Activated naive CD8-positive, alpha-beta T cell treated with anti-CD3 and anti-CD28 coated beads for 36 hours (primary cell): ENCODE results near the gene DDX10. TPM values are rescaled to one million over a fixed set of nuclear protein-coding genes. Genes with fewer than 3 reads are reported as not detected.
"Not testable (repeated sequence)": the region's sequence is repeated elsewhere in the genome, so short reads cannot be mapped to it uniquely, and the experiment has no call there.

Experiments used
- DNase-seq: peaks from one replicate; pipeline ENCODE4 v3.0.0; 2021
- H3K27ac Mint-ChIP-seq: one replicate; pipeline ENCODE4 v1.8.0; 2022; ENCODE audit warnings: mild to moderate bottlenecking, moderate library complexity, mixed read lengths
- H3K27me3 Mint-ChIP-seq: one replicate; pipeline ENCODE4 v1.8.0; 2022; ENCODE audit warnings: mild to moderate bottlenecking, mixed read lengths
- H3K36me3 Mint-ChIP-seq: one replicate; pipeline ENCODE4 v1.8.0; 2021; ENCODE audit warnings: mild to moderate bottlenecking, mixed read lengths
- H3K4me1 Mint-ChIP-seq: one replicate; pipeline ENCODE4 v1.8.0; 2021; ENCODE audit warnings: mixed read lengths
- H3K4me3 Mint-ChIP-seq: one replicate; pipeline ENCODE4 v1.8.0; 2022; ENCODE audit warnings: mild to moderate bottlenecking, moderate library complexity, mixed read lengths
- H3K9me3 Mint-ChIP-seq: one replicate; pipeline ENCODE4 v1.8.0; 2022; ENCODE audit warnings: mixed read lengths
- total RNA-seq, 2 experiments: library from RNA; stranded (reverse); gene quantifications; one replicate each; pipeline ENCODE4 v1.2.3, GENCODE V29; 2021

Gene DDX10
- total RNA-seq, 2 experiments from 2014 or later, result 55.7 to 56.0 TPM

DNA sequence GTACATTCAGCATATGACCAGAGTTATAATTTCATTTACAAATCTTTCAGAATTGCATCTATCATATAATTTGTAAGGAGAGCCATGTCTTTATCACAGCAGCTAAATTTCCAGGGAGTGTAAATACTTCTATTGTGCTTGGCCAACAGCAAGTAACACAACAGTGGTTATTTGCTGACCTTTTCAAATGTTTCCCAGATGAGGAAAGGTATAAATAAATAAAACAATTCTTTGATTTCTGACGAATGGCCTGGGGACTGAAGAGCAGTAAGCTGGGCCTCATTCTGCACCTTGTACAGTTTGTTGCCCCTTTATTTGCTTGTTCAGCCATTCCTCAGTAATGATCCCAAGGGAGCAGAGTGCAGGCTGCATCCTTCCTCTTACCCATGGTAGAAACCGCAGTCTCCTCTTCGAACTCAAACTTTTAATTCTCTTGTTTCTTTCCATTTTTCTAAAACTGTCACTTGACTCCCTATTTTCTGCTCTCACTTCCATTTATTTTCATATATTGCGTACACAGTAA, 132.8 kb downstream of the DDX10 start:
- H3K9me3 Mint-ChIP-seq, result no peaks in the 10 kb centered on the region
- peaks cover 7% of the 10 kb centered on the region for H3K4me1 Mint-ChIP-seq
- H3K27me3 Mint-ChIP-seq, result no peaks in the 10 kb centered on the region
- H3K27ac Mint-ChIP-seq, result no peak overlapping the region
- H3K4me3 Mint-ChIP-seq, result no peak overlapping the region
- H3K36me3 Mint-ChIP-seq, result peaks cover 25% of the 10 kb centered on the region
- no peak for DNase-seq

DNA sequence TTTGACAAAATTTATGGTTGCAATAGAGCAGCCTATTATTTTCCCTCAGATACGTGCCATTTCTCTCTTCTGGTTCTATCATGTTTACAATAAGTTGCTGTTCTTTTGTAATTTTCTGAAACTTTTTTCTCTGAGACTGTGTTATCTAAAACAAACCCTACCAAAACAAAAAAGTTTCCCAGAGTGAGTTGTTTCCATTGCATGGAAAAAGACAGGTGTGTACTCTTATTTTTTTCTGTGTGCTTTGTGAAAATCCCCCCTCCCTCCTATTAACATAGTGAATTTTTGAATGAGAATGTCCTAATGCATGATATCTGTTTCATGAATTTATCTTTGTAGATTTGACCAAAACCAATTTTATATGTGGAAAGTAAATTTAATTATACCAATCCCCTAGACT, 137.6 kb downstream of the DDX10 start:
- Mint-ChIP-seq H3K4me1 (peaks cover 4% of the 10 kb centered on the region), H3K4me3 (no peak overlapping the region), H3K27me3 (no peaks in the 10 kb centered on the region), H3K36me3 (peaks cover 27% of the 10 kb centered on the region), H3K9me3 (no peaks in the 10 kb centered on the region), H3K27ac (no peak overlapping the region)
- no peak for DNase-seq

DNA sequence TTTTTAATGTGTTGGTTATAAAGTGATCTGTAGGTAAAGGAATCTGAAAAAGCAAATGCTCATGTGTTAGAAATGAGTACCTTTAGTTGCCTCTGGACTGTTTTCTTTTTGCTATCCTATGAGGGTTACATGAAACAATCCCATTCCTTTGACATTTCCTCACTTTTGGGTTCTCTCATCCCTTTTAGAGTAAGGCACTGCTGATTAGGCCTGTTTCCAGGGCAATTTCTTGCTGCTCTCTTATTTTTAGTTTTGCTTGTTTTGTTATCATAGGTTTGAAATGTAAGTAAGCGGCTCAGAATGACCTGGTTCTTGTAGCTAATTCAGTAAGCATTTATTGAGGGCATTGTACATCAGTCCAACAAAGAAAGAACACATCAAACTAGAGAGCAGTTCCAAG, 138.9 kb downstream of the DDX10 start:
- H3K27me3 Mint-ChIP-seq, result no peaks in the 10 kb centered on the region
- no peak overlapping the region for H3K4me3 Mint-ChIP-seq
- no peaks in the 10 kb centered on the region for H3K9me3 Mint-ChIP-seq
- DNase-seq, result no peak
- peaks cover 2% of the 10 kb centered on the region for H3K4me1 Mint-ChIP-seq
- peaks cover 23% of the 10 kb centered on the region for H3K36me3 Mint-ChIP-seq
- H3K27ac Mint-ChIP-seq, result no peak overlapping the region

DNA sequence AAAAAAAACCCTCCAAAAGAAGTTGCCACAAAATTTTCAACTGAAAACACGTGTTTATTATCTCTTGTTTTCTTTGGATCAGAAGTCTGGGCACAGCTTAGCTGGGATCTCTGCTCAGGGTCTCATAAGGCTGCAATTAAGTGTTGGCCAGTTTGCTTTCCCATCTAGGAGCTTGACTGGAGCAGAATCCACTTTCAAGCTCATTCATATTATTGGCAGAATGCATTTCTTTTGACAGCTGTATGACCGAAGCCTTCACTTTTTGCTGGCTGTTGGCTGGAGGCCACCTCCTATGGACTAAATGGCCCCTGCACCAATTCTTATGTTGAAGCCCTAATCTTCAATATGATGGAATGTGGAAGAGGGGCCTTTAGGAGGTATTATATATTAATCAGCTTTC, 139.6 kb downstream of the DDX10 start:
- no peaks in the 10 kb centered on the region for H3K9me3 Mint-ChIP-seq
- peaks cover 24% of the 10 kb centered on the region for H3K36me3 Mint-ChIP-seq
- peaks cover 6% of the 10 kb centered on the region for H3K4me1 Mint-ChIP-seq
- H3K4me3 Mint-ChIP-seq, result no peak overlapping the region
- no peak overlapping the region for H3K27ac Mint-ChIP-seq
- DNase-seq, result no peak
- H3K27me3 Mint-ChIP-seq, result no peaks in the 10 kb centered on the region

DNA sequence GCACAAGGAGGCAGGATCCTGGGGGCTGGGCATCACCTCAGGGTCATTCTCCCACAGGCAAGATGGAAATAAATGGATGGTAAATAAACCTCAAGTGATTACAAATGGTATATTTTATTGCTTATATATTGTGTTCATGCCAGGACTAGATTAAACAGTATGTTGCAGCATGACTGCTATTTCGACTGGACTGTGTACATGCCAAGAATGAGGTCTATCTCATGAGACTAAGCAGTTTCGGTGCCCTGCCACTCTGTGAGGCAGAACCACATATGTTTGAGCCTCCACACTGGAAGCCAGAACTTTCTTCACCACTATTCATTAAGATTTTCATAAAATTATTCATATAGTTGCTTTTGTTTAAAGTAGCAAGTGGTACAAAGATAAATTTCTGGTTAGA, 140.2 kb downstream of the DDX10 start:
- peaks cover 6% of the 10 kb centered on the region for H3K4me1 Mint-ChIP-seq
- no peak overlapping the region for H3K27ac Mint-ChIP-seq
- no peaks in the 10 kb centered on the region for H3K9me3 Mint-ChIP-seq
- peaks cover 24% of the 10 kb centered on the region for H3K36me3 Mint-ChIP-seq
- DNase-seq, result no peak
- H3K4me3 Mint-ChIP-seq, result no peak overlapping the region
- no peaks in the 10 kb centered on the region for H3K27me3 Mint-ChIP-seq

DNA sequence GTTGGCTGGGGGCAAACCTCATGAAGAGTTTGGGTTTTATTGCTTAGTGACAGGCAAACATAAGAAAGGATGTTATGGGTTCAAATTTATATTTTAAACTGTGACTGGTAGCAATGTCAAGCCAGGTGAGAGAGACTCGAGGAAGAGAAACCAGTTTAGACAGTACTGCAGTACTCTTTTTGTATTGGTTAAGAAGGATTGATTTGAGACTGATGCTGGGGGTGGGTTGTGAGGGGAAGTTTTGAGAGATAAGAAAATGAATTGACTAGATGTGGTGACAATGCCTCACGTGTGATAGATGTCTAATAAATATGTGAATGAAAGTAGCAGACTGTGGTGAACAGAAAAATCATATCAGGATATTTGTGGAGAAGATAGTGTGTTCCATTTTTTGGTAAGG, 142.4 kb downstream of the DDX10 start:
- no peak overlapping the region for H3K4me3 Mint-ChIP-seq
- no peak for DNase-seq
- H3K36me3 Mint-ChIP-seq, result peaks cover 26% of the 10 kb centered on the region
- H3K9me3 Mint-ChIP-seq, result no peaks in the 10 kb centered on the region
- no peak overlapping the region for H3K27ac Mint-ChIP-seq
- peaks cover 6% of the 10 kb centered on the region for H3K4me1 Mint-ChIP-seq
- no peaks in the 10 kb centered on the region for H3K27me3 Mint-ChIP-seq

DNA sequence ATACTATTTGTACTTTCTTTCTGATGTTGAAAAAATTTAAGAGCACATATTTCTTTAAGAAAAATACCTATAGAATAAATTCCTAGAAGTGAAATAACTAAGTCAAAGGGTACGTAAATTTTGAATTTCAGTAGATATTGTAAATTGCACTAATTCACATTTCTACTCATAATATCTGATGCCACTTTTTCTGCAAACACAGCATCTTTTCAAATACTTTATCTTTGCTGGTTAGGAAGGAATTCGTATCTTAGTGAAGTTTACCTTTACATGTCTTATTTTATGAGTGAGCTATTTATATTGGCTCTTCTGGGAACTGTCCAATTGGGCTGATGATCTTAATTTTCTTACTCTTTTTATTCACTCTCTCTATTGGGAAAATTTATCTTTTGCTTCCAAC, 148.2 kb downstream of the DDX10 start:
- peaks cover 1% of the 10 kb centered on the region for H3K9me3 Mint-ChIP-seq
- no peaks in the 10 kb centered on the region for H3K27me3 Mint-ChIP-seq
- H3K4me3 Mint-ChIP-seq, result no peak overlapping the region
- no peak for DNase-seq
- peaks cover 11% of the 10 kb centered on the region for H3K4me1 Mint-ChIP-seq
- H3K27ac Mint-ChIP-seq, result no peak overlapping the region
- H3K36me3 Mint-ChIP-seq, result peaks cover 27% of the 10 kb centered on the region

DNA sequence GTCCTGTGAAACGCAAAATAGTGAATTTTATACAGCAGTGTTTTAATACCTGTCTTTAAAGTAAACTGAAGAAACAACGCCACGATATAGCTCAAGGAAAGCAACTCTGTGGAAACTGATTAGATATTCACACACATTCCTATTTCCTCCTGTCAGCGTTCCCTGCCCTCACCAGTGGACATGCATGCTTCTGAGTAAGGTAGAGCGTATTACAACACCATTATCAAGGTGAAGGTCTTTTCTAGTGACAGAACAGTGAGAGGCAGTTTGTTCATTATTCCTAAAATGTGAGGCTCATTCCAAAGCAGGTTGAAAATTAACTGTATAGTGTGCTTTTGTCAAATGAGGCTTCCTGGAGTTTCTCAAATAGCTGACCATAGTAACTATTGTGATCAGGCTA, 153.1 kb downstream of the DDX10 start:
- no peak overlapping the region for H3K27ac Mint-ChIP-seq
- no peaks in the 10 kb centered on the region for H3K27me3 Mint-ChIP-seq
- peaks cover 1% of the 10 kb centered on the region for H3K9me3 Mint-ChIP-seq
- peaks cover 20% of the 10 kb centered on the region for H3K36me3 Mint-ChIP-seq
- no peak overlapping the region for H3K4me3 Mint-ChIP-seq
- no peak for DNase-seq
- peaks cover 9% of the 10 kb centered on the region for H3K4me1 Mint-ChIP-seq

DNA sequence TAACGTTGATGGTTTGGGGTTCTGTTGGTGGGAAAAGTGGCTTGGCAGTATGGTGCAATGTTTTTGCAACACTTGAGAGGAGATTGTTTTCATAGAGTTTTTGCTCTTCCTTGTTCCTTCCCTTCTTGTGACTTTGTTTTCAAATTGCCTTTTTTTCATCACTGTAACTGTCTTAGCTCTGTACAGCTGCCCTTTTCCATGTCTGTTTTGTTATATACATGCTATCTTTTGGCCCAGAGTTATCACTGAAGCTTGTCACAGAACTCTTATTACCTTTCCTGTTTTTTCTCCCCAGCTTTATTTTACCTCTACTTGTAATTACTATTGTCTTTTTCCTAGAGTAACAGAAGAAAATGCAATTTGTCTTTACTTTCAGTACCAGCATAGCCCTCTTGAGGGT, 154.1 kb downstream of the DDX10 start:
- H3K36me3 Mint-ChIP-seq, result peaks cover 26% of the 10 kb centered on the region
- H3K27ac Mint-ChIP-seq, result no peak overlapping the region
- H3K4me1 Mint-ChIP-seq, result peaks cover 9% of the 10 kb centered on the region
- DNase-seq, result no peak
- no peaks in the 10 kb centered on the region for H3K27me3 Mint-ChIP-seq
- peaks cover 1% of the 10 kb centered on the region for H3K9me3 Mint-ChIP-seq
- H3K4me3 Mint-ChIP-seq, result no peak overlapping the region

DNA sequence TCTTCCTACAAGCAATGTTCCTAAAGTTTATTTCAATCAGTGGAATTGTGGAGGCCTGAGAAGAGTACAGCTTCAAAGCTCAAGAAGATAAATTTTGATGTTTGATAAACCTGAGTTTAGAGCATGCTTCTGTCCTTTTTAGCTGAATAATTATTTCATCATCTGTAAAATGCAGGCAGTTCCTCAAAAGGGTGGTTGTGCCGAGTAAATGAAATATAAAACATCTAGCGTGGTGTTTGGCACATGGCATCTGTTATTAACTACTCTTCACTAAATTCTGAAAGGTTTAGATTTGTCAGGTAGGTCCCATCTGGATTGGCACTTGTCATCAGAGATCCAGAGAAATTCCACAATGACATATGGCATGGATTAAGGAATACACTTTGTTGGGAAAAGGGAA, 155.1 kb downstream of the DDX10 start:
- H3K27ac Mint-ChIP-seq, result no peak overlapping the region
- H3K4me3 Mint-ChIP-seq, result no peak overlapping the region
- peaks cover 1% of the 10 kb centered on the region for H3K9me3 Mint-ChIP-seq
- H3K36me3 Mint-ChIP-seq, result peaks cover 28% of the 10 kb centered on the region
- DNase-seq, result no peak
- H3K4me1 Mint-ChIP-seq, result peaks cover 9% of the 10 kb centered on the region
- no peaks in the 10 kb centered on the region for H3K27me3 Mint-ChIP-seq

DNA sequence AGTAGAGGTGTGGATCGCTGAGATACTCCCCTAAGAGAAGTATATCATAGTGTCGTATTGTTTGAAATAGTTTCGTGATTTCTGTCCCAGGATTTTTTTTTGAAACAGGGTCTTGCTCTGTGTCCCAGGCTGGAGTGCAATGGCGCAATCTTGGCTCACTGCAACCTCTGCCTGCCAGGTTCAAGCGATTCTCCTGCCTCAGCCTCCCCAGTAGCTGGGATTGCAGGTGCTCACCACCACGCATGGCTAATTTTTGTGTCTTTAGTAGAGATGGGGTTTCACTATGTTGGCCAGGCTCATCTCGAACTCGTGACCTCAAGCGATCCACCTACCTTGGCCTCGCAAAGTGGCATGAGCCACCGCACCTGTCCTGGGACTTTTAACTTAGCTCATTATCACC, 159.1 kb downstream of the DDX10 start:
- H3K9me3 Mint-ChIP-seq, DNase-seq, H3K4me1 Mint-ChIP-seq, H3K27me3 Mint-ChIP-seq, H3K4me3 Mint-ChIP-seq, H3K27ac Mint-ChIP-seq: not testable (repeated sequence)
- H3K36me3 Mint-ChIP-seq, result peaks cover 22% of the 10 kb centered on the region

DNA sequence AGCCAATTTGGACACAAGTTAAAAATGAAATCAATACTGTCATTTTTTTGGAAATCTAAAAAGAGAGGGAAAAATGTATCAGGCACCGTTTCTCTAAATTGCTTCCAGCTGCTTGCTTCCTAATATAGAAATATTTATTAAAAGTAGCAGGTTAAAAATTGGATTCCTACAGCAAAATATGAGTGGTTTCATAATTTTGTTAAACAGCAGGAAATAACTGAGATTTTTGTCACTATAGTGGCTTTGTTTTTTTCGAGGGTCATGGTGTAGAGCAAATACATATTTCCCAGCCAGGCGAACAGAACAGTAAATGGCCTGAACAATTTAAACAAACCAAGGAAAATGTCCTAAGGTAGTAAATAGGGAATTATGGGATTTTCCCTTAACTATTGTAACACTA, 159.7 kb downstream of the DDX10 start:
- H3K4me1 Mint-ChIP-seq, result peaks cover 5% of the 10 kb centered on the region

DNA sequence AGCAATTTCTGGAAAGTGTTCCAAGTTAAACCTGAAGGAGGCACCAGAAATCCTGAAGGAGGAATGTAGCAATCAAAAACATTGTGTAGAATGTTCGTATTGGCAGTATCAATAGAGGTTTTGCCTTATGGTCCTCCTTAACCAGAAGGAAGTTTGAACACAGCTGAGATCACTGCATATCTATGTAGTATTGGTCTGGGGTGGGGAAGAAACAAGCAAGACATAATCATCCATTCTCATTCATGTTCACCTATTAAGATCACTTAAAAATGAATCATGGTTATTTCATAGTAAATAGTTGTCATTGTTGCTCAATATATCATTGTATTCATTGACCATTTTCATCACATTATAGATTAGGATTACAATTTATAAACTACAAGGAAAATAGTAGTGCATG, 160.5 kb downstream of the DDX10 start:
- H3K27ac Mint-ChIP-seq, result no peak overlapping the region
- no peak overlapping the region for H3K4me3 Mint-ChIP-seq
- no peaks in the 10 kb centered on the region for H3K27me3 Mint-ChIP-seq
- DNase-seq, result no peak
- H3K36me3 Mint-ChIP-seq, result peaks cover 33% of the 10 kb centered on the region
- H3K4me1 Mint-ChIP-seq, result peaks cover 12% of the 10 kb centered on the region
- H3K9me3 Mint-ChIP-seq, result peaks cover 10% of the 10 kb centered on the region

More for the DNA sequence above, 159.7 kb downstream of the DDX10 start:
- H3K27me3 Mint-ChIP-seq, result no peaks in the 10 kb centered on the region
- no peak overlapping the region for H3K4me3 Mint-ChIP-seq
- H3K27ac Mint-ChIP-seq, result no peak overlapping the region
- peaks cover 27% of the 10 kb centered on the region for H3K36me3 Mint-ChIP-seq
- peaks cover 6% of the 10 kb centered on the region for H3K9me3 Mint-ChIP-seq
- no peak for DNase-seq

DNA sequence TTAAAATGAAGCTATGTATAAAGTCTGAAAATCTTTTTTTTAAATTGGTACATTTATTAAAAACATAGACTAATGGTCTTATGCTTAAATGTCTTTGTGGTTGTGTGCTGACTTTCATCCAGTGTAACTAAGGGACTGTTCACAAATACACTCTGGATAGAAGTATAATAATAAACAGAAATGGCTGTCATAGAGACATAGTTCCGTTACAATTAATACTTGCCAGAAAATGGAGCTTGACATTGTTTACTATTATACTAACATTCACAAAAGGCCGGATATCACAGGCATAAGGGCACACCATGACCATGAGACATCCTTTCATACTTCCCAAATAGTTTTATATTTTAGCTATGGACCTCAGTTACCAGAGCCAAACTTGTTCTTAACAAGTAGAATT, 161.3 kb downstream of the DDX10 start:
- H3K27me3 Mint-ChIP-seq, result no peaks in the 10 kb centered on the region
- H3K4me1 Mint-ChIP-seq, result peaks cover 14% of the 10 kb centered on the region
- peaks cover 36% of the 10 kb centered on the region for H3K36me3 Mint-ChIP-seq
- no peak for DNase-seq
- no peak overlapping the region for H3K4me3 Mint-ChIP-seq
- peaks cover 10% of the 10 kb centered on the region for H3K9me3 Mint-ChIP-seq
- no peak overlapping the region for H3K27ac Mint-ChIP-seq

DNA sequence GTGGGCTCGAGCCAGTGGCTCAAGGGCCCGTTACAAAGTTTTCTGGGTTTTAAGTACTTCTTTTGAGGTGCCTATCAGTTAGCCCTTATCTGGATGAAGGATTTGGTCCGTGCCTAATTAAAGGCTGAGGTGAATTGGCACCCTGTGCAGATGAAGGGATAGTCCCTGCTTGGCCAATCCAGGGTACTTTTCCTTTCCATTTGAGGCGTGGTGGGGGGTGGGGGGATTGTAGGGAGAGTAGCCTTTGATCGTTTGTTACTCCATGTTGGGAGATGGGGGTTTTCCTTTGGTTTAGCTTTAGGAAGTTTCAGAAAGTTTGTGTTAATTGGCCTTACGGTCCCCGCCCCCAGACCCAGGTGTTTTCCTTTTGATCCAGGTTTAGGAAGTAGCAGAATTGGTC, 170.8 kb downstream of the DDX10 start:
- Mint-ChIP-seq H3K27ac (no peak overlapping the region), H3K36me3 (peaks cover 12% of the 10 kb centered on the region), H3K4me3 (no peak overlapping the region), H3K27me3 (no peaks in the 10 kb centered on the region), H3K9me3 (no peaks in the 10 kb centered on the region), H3K4me1 (peaks cover 10% of the 10 kb centered on the region)
- DNase-seq, result no peak

DNA sequence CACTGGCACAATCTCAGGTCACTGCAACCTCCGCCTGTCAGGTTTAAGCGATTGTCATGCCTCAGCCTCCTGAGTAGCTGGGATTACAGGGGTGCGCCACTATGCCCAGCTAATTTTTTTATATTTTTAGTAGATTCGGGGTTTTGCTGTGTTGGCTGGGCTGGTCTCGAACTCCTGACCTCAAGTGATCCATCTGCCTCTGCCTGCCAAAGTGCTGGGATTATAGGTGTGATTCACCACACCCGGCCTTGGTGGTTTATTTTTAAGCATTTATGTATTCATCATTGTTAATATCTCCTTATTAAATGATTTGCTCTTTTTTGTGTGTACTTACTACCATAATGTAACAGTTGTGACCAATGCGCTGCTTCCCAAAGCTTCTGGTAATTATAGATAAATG, 171.7 kb downstream of the DDX10 start:
- Mint-ChIP-seq H3K36me3 (peaks cover 19% of the 10 kb centered on the region), H3K4me3 (no peak overlapping the region), H3K27me3 (no peaks in the 10 kb centered on the region), H3K4me1 (peaks cover 16% of the 10 kb centered on the region), H3K27ac (no peak overlapping the region), H3K9me3 (no peaks in the 10 kb centered on the region)
- DNase-seq, result no peak
